SK-N-MC (cell line): ENCODE measurements around the gene NOVA2.

Experiments
- EZH2 ChIP-seq: fragments of 200-600 bp; sonication (generic); IDR thresholded peaks from one replicate; pipeline ENCODE4 v1.6.1; 2017; ENCODE audit warnings: antibody characterized with exemption
- FOXP2 ChIP-seq: optimal IDR thresholded peaks from 2 replicates; pipeline ENCODE3; 2011; ENCODE audit warnings: mild to moderate bottlenecking, moderate library complexity; ENCODE audit not compliant: insufficient read depth; ENCODE audit errors: extremely low read length, control extremely low read depth
- POLR2AphosphoS5 ChIP-seq: IDR thresholded peaks from 2 replicates; pipeline ENCODE4 v1.6.1; 2012; ENCODE audit warnings: mild to moderate bottlenecking, low read depth, low read length, borderline replicate concordance

- TF ChIP-seq EZH2 (no peak), POLR2AphosphoS5 (no peak), FOXP2 (no peak)
Measured at GRCh38 chr19:45922281-45922680, 51.4 kb downstream of the NOVA2 start.
